Left colon (tissue), 2 donors: ENCODE measurements around the gene ICAM4. TPM values are rescaled to one million over a fixed set of nuclear protein-coding genes. Genes with fewer than 3 reads are reported as not detected.

Experiments used
- ATAC-seq: fragments of 200-7000 bp; cut with Tn5 transposase; one replicate; pipeline ENCODE4 v1.9.1; 2020; ENCODE audit warnings: mild to moderate bottlenecking, moderate library complexity
- DNase-seq, 2 donors: peaks; one replicate each; pipeline ENCODE4 v3.0.0-alpha.2; 2020
- intact Hi-C, 2 donors: fragments of 100-400 bp; cut with DNase I in 1 of 2; cut with micrococcal nuclease in 1 of 2; formaldehyde crosslinking; loops; one replicate each; pipeline versions ENCODE4 v1.11.2 to v1.14.0; 2022; cut with DNase I, micrococcal nuclease
- total RNA-seq, 2 donors: library from RNA; stranded (reverse); fragmentation: NEBNext Ultra II Directional; extraction: Animal tissue kit (Norgen Biotek cat#: 25700); gene quantifications; one replicate each; pipeline ENCODE4 v1.2.1, GENCODE V29; 2021
- donor health status: DM: no; HTN: no; CAD: no.
- donor health status: DM: yes; HTN: yes; CAD: no.

The ICAM4 gene
- total RNA-seq, 2 donors from 2014 or later = 0.53 TPM; not detected in 1

GRCh38 chr19:10288662-10289166 is 2.0 kb downstream of the ICAM4 start:
- intact Hi-C loops = loop anchor here in 1 of 2 donors (10.0 kb wide), 1 partner anchor 416 kb away; the partner anchor contains the start of gene QTRT1
- peak; percentile 64 to 65 for DNase-seq
- peak; percentile 43 for ATAC-seq

DNA sequence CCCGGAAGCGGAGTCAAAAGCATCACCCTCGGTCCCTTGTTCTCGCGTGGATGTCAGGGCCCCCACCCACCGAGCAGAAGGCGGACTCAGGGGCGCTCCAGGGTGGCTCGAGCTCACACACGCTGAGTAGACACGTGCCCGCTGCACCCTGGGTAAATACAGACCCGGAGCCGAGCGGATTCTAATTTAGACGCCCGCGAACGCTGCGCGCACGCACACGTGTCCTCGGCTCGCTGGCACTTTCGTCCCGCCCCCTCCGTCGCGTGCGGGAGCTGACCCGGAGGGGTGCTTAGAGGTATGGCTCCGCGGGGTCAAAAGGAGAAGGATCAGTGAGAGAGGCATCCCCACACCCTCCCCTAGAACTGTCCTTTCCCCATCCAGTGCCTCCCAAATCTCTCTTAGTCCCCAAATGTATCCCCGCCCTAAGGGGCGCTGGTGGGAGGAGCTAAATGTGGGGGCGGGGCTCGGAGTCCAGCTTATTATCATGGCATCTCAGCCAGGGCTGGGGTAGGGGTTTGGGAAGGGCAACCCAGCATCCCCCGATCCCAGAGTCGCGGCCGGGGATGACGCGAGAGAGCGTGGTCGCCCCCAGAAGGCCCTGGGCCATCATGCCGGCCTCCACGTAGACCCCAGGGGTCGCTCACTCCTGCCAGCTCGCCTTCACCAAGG is 2.5 kb downstream of the ICAM4 start:
- ATAC-seq = no peak
- intact Hi-C loops = loop anchor here in 1 of 2 donors (10.0 kb wide), 1 partner anchor 416 kb away; the partner anchor contains the start of gene QTRT1

DNA sequence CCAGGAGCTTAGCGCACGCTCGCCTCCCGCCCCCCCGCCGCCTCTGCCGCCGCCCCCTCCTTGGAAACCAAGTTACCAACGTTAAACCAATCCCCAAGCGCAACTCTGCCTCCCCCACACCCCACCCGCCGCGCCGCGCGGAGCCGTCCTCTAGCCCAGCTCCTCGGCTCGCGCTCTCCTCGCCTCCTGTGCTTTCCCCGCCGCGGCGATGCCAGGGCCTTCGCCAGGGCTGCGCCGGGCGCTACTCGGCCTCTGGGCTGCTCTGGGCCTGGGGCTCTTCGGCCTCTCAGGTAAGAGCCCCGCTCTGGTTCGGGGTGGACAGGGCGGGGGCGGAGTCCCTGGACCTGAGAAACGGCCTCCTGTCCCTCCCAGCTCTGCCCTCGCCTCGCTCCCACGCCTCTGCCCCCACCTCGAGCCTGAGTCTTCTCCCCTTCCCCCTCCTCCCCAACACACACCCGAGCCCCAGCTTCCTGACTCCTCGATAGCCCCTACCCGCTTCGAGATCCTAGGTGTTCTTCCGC is 3.1 kb downstream of the ICAM4 start, which contains the start of gene ICAM5:
ICAM5 (plus strand) TSS at position 117 of the 521 bp plus-strand sequence; CDS start at position 209, 92 bp downstream.
- no peak for DNase-seq
- intact Hi-C loops = loop anchor here in 1 of 2 donors (10.0 kb wide), 1 partner anchor 415 kb away; the partner anchor contains the start of gene QTRT1
- ATAC-seq = no peak

More for the DNA sequence above, 2.5 kb downstream of the ICAM4 start:
- DNase-seq = peak; percentile 31 to 60

GRCh38 chr19:10290357-10290875 is 3.7 kb downstream of the ICAM4 start:
- no peak for DNase-seq
- no peak for ATAC-seq
- intact Hi-C loops = no loop called here

DNA sequence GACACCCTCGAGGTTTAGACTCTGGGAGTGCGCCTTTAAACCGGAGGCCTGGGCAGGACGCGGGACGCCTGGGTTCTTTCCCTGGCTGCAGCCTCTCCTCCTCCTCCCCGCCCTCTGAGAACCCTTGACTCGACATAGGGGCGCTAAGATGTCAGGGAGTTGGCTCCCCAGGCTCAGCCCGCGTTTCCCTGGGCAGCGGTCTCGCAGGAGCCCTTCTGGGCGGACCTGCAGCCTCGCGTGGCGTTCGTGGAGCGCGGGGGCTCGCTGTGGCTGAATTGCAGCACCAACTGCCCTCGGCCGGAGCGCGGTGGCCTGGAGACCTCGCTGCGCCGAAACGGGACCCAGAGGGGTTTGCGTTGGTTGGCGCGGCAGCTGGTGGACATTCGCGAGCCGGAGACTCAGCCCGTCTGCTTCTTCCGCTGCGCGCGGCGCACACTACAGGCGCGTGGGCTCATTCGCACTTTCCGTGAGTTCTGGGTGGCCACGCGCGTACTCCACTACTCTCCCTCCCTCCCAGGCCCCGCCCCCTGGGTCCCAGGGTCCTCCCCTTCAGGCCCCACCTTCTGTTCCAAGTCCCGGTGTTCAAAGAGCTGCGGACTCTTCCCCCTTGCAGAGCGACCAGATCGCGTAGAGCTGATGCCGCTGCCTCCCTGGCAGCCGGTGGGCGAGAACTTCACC is 4.3 kb downstream of the ICAM4 start:
- ATAC-seq (peak; percentile 32), DNase-seq (peak; percentile 69 to 73)
- intact Hi-C loops = no loop called here

GRCh38 chr19:10291554-10292205 is 4.9 kb downstream of the ICAM4 start:
- intact Hi-C loops = no loop called here
- DNase-seq (peak in 1 of 2 donors; percentile 44), ATAC-seq (peak; percentile 7)

DNA sequence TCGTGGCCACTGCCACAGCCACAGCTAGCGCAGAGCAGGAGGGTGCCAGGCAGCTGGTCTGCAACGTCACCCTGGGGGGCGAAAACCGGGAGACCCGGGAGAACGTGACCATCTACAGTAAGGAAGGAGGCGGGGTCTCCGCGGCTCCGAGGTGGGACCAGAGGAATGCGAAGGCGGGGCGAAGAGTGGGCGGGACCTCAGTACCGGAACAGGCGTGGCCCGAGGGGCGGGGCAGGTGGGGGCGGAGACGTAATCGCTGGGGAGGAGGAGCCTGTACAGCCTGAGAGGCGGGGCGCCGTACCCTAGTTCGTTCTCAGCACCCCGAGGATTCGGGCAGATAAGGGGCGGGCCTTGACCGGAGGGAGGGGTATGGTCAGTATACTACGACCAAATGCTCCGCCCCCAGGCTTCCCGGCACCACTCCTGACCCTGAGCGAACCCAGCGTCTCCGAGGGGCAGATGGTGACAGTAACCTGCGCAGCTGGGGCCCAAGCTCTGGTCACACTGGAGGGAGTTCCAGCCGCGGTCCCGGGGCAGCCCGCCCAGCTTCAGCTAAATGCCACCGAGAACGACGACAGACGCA is 5.5 kb downstream of the ICAM4 start:
- intact Hi-C loops = no loop called here
- ATAC-seq = peak; percentile 80
- DNase-seq = peak; percentile 90 to 94

DNA sequence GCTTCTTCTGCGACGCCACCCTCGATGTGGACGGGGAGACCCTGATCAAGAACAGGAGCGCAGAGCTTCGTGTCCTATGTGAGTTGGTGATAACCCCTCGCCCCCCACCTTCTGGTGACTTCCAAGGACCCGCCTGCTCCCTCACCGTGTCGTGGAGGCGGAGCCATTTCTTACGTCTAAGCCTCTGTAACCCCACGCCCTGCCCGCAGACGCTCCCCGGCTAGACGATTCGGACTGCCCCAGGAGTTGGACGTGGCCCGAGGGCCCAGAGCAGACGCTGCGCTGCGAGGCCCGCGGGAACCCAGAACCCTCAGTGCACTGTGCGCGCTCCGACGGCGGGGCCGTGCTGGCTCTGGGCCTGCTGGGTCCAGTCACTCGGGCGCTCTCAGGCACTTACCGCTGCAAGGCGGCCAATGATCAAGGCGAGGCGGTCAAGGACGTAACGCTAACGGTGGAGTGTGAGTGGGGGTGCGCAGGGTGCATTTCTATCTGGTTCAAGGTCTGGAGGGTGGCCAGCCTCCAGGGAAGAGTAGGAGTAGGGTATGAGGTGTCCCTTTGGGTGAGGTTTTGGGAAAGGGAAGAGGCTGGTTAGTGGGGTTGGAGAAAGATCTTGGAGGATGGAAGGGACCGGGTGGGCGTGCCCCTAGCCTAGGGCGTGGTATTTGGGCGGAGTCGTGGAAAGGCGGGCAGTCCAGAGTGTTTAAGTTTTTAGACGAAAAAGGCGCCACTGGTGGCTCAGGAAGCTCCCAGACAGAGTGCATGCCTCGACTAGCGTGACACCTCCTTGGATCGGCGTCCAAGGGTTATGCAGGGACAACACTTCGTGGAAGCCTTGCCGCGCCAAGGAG is 6.3 kb downstream of the ICAM4 start:
- intact Hi-C loops = no loop called here
- ATAC-seq = peak; percentile 12

GRCh38 chr19:10293637-10294367 is 7.0 kb downstream of the ICAM4 start:
- intact Hi-C loops = no loop called here
- no peak for ATAC-seq
- DNase-seq = no peak

More for the DNA sequence above, 6.3 kb downstream of the ICAM4 start:
- DNase-seq = peak; percentile 33 to 45

DNA sequence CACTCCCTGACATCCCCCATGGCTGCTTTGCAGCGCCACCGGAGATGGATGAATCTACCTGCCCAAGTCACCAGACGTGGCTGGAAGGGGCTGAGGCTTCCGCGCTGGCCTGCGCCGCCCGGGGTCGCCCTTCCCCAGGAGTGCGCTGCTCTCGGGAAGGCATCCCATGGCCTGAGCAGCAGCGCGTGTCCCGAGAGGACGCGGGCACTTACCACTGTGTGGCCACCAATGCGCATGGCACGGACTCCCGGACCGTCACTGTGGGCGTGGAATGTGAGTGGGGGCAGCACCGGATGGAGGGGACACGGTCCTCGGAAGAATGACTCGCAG is 7.6 kb downstream of the ICAM4 start:
- ATAC-seq (peak; percentile 37), DNase-seq (peak in 1 of 2 donors; percentile 50)
- intact Hi-C loops = no loop called here

- DNase-seq = peak in 1 of 2 donors; percentile 77
- intact Hi-C loops = no loop called here
- ATAC-seq = peak; percentile 54
Measured at GRCh38 chr19:10295305-10295846, 8.6 kb downstream of the ICAM4 start.

GRCh38 chr19:10295847-10296591 is 9.3 kb downstream of the ICAM4 start:
- intact Hi-C loops = no loop called here
- DNase-seq = peak in 1 of 2 donors; percentile 41
- peak; percentile 24 for ATAC-seq

DNA sequence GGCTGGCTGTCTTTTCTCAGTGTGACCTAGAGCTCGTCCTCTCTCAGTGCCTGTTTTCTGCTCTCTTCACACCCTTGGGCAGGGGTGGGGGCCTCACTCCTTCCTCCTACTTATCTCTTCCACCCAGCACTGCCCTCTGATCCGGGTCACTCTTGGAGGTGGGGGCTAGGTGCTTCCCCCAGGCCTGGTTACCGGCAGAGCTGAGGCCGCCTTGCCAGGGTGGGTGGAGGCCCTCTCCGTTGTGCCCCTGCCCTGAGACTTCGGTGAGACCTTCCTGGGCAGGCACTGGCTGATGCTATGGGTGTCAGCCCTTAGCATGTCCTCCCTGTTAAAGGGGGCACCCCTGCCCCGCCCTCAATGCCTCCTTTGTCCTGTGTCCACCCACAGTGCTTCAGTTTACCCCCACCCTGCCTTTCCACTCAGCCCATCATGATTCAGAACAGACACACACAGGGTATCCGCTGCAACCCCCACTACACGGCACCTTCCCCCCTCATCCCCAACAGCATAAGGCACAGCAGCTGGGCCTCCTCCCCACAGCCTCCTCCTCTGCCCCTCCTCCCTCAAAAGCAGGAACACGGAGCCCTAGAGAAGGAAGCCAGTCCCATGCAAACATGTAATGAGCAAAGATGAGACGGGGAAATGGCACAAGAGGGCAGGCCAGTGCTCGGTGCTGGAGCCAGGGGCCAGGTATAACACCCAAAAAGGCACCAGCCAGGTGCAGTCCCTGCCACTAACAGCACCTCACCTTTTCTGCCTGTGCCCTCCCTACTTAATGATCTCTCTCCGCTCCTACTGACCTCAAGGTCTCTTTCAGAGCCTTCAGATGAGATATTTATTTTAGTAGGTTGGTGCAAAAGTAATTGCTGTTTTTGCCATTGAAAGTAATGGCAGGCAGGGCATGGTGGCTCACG is 13.0 kb downstream of the ICAM4 start:
- no peak for DNase-seq
- ATAC-seq = no peak
- intact Hi-C loops = no loop called here

- ATAC-seq = no peak
- DNase-seq = no peak
- intact Hi-C loops = no loop called here
Measured at GRCh38 chr19:10305139-10305806, 18.5 kb downstream of the ICAM4 start.

DNA sequence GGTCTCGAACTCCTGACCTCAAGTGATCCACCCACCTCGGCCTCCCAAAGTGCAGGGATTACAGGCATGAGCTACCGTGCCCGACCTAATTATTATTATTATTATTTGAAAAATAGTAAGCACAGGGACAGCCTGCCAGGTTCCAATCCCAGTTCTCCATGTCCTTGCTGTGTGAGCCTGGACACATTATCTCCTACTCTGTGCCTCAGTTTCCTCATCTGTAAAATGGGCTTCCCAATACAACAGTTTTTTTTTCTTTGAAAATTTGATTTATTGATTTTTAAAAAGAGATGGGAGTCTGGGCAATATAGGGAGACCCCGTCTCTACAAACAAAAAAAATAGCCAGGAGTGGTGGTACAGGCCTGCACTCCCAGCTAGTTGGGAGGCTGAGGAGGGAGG is 19.6 kb downstream of the ICAM4 start:
- no peak for DNase-seq
- intact Hi-C loops = no loop called here
- no peak for ATAC-seq
